GM19324 (cell line): Measurements from ENCODE around the gene RAI1.
"Not testable (repeated sequence)": the region's sequence is repeated elsewhere in the genome, so short reads cannot be mapped to it uniquely, and the experiment has no call there.

Experiments used
- ATAC-seq: cut with Tn5 transposase; IDR thresholded peaks from one replicate; pipeline ENCODE4 v1.9.1; 2021; ENCODE audit warnings: mild to moderate bottlenecking, moderate library complexity; ENCODE audit not compliant: unreplicated experiment, low FRiP score

Gene RAI1

GRCh38 chr17:17793378-17794214 lies 112.3 kb downstream of the RAI1 start:
- ATAC-seq: no peak

- no peak for ATAC-seq
These were observed 113.1 kb downstream of the RAI1 start for GRCh38 chr17:17794382-17794781.

- no peak for ATAC-seq
These were observed 114.0 kb downstream of the RAI1 start for GRCh38 chr17:17795296-17795695.

GRCh38 chr17:17795946-17796786 lies 114.9 kb downstream of the RAI1 start:
- ATAC-seq: no peak

GRCh38 chr17:17796787-17797061 lies 115.5 kb downstream of the RAI1 start:
- no peak for ATAC-seq

- ATAC-seq: no peak
These were observed 116.0 kb downstream of the RAI1 start for GRCh38 chr17:17797119-17797809.

GRCh38 chr17:17798010-17798556 lies 116.8 kb downstream of the RAI1 start:
- ATAC-seq: no peak

- no peak for ATAC-seq
These were observed 117.5 kb downstream of the RAI1 start for GRCh38 chr17:17798573-17799255.

- no peak for ATAC-seq
These were observed 119.3 kb downstream of the RAI1 start for GRCh38 chr17:17800504-17801021.

GRCh38 chr17:17801800-17802481 lies 120.7 kb downstream of the RAI1 start:
- ATAC-seq: no peak

GRCh38 chr17:17804007-17804406 lies 122.7 kb downstream of the RAI1 start:
- ATAC-seq: no peak

- ATAC-seq: no peak
These were observed 124.3 kb downstream of the RAI1 start for GRCh38 chr17:17805575-17805974.

- ATAC-seq: no peak
These were observed 124.8 kb downstream of the RAI1 start for GRCh38 chr17:17806035-17806434.

- no peak for ATAC-seq
These were observed 125.5 kb downstream of the RAI1 start for GRCh38 chr17:17806611-17807274.

GRCh38 chr17:17807440-17807839 lies 126.2 kb downstream of the RAI1 start:
- ATAC-seq: no peak

GRCh38 chr17:17808200-17808599 lies 126.9 kb downstream of the RAI1 start:
- ATAC-seq: not testable (repeated sequence)

GRCh38 chr17:17808706-17809432 lies 127.6 kb downstream of the RAI1 start:
- no peak for ATAC-seq

- no peak for ATAC-seq
These were observed 128.3 kb downstream of the RAI1 start for GRCh38 chr17:17809531-17810083.
